GM19468 (cell line): ENCODE results near the gene SCUBE2.
"Not testable (repeated sequence)": the region's sequence is repeated elsewhere in the genome, so short reads cannot be mapped to it uniquely, and the experiment has no call there.

Source experiments
- ATAC-seq: cut with Tn5 transposase; IDR thresholded peaks from one replicate; pipeline ENCODE4 v1.9.1; 2021; ENCODE audit warnings: mild to moderate bottlenecking, moderate library complexity, moderate number of reproducible peaks; ENCODE audit not compliant: unreplicated experiment; ENCODE audit errors: extremely low read depth

Gene SCUBE2

DNA sequence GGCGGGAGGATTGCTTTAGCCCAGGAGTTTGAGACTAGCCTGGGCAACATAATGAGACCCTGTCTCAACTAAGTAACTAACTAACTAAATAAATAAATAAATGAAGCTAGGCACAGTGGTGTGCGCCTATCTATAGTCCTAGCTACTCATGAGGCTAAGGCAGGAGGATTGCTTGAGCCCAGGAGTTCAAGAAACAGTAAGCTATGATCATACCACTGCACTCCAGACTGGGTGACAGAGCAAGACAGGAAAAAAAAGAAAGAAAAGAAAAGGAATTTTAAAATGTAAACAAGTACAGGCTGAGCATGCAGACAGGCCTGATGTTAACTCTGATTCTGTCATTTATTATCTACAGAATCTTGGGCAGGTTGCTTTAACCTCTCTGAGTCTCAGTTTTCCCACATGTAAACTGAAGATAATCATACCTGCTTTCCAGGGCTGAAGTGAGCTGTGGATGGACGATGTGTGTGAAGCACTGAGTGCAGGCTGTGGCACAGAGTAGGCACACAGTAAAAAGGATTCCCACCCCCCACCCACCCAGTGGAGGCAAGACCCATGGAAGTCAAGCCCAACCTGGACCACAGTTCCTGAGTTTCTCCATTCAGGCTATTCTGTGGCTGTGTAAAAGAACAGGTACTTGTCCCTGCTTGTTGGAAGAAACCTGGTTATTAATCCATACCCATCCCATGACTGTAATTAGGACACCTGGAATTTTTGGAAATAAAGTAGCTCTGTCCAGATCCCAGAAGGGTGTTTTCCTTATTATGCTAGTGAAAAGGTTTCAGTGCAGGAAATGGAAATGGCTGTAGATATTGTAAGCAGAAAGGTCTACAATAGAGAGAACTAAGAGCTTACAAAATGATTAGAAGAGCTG, 18.7 kb upstream of the SCUBE2 start:
- no peak for ATAC-seq

DNA sequence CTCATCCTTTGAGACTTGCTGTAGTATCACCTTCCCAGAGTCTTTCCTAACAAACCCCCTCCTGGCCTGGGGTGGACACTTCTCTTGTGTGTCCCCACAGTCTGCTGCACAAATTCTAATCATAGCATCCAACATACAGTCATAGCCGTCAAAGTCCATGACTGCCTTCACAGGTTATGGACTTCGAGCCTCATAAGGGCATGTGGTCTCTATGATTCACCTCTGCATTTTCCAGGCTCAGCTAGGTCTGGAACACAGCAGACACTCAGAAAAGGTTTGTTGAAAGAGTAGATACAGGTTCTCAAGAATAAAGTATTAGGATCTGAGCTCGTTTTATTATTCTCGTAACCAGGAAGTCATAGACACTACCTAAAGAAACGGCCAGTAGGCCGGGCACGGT, 13.2 kb upstream of the SCUBE2 start:
- ATAC-seq, result no peak

DNA sequence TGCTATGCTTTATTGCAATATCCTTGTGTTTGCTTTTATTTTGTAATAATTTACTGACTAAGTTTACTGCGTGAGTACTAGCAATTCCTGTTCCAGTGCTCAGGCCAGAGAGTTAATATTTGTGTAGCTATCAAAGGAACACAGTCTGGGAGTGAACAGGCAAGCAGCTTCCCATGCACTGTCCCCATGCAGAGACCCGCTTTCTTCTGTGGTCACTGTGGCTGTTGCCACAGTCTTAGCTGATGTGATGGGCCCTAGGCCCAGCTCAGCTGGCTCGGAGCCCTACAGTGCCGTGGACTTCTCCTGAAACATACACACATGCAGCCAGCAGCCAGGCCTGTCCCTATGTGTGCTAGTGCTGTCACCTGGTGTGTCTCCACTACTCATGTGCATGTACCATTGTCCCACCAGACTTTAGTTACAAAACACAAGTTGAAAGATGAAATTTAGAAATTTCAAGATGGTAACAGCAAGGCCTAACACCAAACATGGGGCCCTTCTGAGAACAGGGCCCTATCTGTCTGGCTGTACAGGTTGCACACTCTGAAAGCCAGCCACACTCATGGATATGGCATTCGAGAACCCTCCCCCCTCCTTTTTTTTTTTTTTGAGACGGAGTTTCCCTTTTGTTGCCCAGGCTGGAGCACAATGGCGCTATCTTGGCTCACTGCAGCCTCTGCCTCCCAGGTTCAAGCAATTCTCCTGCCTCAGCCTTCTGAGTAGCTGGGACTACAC, 12.3 kb upstream of the SCUBE2 start:
- ATAC-seq, result no peak

DNA sequence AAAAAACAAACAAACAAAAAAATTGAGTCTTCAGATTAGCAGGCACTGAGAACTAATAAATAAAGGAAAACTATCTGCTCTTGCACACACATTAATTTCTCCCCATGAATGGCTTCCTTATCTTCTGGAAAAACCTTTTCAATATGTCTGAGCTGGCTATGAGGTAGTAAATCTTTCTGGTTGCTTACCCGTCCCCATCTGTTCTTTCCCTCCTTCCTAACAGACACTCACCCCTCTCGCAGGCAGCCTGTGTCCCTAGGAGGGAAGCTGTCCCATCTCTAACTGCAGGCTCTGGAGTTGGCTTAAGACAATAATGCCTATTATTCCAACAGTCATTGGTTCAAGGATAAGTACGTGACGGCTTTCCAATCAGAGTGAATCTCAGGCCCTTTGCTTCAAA, 8.2 kb upstream of the SCUBE2 start:
- ATAC-seq, result no peak

DNA sequence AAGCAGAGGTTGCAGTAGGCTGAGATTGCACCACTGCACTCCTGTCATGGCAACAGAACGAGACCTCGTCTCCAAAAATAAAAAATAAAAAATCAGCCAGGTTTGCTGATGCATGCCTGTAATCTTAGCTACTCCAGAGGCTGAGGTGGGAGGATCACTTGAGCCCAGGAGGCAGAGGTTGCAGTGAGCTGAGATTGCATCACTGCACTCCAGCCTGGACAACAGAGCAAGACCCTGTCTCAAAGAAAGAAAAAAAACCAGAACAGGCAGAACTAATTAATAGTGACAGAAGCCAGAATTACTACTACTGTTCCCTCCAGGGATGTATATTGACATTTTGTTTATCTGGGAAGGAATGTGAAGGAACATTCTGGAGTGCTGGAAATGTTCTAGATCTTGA, 7.1 kb upstream of the SCUBE2 start:
- ATAC-seq, result not testable (repeated sequence)

DNA sequence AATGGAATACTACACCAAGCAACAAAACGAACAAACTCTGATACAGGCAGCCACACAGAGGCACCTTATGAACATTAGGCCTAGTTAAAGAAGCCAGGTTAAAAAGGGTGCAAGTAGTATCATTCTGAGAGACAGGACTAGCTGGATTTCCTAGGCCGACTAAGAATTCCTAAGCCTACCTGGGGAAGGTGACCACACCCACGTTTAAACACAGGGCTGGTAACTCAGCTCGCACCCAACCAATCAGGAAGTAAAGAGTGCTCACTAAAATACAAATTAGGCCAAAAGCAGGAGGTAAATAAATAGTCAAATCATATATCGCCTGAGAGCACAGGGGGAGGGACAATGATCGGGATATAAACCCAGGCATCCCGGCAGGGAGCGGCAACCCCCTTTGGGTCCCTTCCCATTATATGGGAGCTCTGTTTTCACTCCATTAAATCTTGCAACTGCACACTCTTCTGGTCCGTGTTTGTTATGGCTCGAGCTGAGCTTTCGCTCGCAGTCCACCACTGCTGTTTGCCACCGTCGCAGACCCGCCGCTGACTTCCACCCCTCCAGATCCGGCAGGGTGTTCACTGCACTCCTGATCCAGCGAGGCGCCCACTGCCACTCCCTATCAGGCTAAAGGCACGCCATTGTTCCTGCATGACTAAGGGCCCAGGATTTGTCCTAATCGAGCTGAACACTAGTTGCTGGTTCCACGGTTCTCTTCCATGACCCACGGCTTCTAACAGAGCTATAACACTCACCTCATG, 6.0 kb upstream of the SCUBE2 start:
- ATAC-seq, result not testable (repeated sequence)

DNA sequence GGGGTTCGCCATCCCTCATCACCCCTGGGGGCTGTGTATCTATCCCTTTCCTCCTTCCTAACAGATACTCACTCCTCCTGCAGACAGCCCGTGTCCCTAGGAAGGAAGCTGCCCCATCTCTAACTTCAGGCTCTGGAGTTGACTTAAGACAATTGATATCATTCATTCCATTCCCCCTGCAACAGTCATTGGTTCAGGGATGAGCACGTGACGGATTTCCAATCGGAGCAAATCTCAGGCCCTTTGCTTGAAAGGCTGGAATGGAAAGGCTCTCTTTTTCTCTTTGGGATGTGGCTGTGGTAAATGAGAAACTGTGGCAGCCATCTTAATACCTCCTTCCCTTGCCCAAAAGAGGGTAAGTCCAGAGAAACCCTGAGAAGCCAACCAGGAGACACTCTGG, 5.0 kb upstream of the SCUBE2 start:
- no peak for ATAC-seq

DNA sequence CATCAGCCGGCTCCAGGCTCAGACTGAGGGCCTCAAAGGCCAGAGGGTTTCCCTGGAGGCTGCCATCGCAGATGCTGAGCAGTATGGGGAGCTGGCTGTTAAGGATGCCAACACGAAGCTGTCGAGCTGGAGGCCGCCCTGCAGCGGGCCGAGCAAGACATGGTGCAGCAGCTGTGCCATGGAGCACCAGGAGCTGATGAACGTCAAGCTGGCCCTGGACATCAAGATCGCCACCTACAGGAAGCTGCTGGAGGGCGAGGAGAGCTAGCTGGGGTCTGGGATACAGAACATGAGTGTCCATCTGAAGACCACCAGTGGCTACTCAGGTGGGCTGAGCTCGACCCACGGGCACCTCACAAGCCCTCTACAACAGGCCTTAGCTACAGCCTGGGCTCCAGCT, 4.0 kb upstream of the SCUBE2 start:
- ATAC-seq, result no peak

DNA sequence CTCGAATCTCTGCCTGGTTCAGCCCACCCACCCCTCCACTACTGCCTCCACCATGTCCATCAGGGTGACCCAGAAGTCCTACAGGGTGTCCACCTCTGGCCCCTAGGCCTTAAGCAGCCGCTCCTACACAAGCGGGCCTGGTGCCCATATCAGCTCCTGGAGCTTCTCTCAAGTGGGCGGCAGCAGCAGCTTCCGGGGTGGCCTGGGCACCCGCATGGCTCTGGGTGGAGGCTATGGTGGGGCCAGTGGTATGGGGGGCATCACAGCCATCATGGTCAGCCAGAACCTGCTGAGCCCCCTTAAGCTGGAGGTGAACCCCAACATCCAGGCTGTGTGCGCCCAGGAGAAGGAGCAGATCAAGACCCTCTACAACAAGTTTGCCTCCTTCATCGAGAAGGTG, 3.0 kb upstream of the SCUBE2 start:
- ATAC-seq, result no peak

DNA sequence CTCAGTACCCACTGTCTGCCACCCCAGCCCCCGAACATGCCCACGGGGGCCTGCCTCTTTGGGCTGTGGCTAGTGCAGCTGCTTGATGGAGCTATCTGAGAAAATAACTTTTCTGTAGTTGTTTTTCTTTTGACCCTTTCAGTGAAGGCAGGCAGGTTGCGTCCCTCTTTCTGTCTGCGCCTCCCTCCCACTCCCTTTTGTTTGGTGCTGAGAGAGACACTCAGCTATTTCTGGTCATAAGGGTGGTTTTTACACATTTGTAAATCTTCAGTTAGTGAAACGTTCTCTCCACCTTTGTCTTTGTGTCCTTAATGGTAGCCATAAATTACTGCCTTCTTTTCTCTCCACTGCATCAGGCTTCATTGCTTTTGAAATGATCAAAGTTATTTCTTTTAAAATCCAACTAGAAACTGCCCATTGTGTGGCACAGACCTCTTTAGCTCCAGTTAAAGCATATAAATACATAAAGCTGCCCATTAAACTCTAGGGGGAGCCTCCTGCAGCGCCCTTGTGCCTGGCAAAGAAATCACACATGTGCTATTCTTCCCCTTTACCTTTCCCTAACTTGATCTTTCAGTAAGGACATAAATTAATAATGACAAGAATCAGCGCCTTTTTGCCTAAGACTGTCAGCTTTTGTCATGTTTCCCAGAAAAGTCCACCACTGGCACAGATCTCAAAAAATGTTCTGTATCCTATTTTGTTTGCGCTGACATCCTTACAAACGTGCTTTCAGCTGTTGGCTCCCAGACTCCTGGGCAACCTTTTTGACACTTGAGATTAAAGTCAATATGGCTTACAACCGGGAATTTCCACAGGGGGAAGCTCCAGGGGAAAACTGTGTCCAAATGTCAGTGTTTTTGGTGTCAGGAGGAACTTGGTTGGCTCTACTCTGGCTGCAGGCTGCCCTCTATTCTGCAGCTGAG, 1.7 kb upstream of the SCUBE2 start:
- no peak for ATAC-seq

DNA sequence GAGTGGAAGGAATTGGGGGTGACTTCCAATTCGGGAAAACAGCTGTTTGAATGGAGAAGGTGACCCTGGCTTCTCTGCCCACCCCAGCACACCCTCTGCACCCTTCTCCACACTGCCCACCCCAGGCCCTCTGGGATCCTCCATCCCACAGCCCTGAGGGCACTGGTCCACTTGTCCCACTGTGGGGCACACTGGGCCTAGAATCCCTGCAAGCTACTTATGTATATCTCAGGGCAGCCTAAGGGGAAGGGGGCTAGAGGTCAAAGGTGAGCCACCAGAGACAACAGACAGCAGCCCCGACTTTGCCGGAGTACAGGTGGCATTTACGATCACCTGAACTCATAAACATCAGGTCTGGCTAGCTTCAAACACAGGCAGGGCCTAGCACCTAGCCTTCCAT, 673 bp upstream of the SCUBE2 start:
- no peak for ATAC-seq

DNA sequence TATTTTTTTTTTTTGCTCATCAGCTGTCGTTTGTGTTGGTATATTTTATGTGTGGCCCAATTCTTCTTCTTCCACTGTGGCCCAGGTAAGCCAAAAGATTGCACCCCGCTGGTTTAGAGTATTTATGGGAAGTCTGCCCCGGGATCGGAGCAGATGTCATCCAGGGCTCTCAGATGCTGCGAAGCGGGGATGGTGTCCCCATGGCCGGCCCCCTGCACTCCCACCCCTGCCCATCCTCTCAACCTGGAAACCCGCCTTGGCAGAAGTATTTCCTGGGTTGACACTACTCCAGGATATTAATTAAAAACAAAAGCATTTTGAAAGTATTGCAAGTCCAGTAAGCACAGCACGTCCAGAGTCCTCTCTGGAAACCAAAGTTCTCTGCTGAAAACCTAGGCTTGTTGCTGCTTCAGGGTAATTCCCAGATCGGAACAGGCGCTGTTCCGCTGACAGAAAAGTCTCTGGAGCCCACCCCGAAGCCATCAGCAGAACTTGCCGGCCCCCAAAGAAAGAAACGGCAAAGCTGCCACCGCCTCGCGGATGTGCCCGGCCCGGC, 833 bp downstream of the SCUBE2 start:
- ATAC-seq, result no peak

DNA sequence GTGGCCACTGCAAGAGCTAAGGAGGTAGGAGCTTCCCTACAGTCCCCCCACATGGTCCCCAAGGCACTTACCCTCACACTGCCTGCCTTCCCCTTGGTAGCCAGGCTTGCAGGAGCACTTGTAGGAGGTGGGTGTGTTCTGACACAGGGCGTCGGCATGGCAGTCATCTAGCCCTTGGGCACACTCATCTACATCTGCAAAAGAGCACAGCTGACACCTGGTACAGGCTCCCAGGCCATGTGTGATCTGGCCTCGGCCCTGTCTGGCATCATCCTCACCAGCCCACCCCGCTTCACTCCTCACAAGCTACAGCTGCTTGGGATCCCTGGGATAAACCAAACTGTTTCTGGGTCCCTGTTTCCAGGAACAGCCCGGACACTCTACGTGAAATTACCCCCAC, 1.8 kb downstream of the SCUBE2 start:
- no peak for ATAC-seq

DNA sequence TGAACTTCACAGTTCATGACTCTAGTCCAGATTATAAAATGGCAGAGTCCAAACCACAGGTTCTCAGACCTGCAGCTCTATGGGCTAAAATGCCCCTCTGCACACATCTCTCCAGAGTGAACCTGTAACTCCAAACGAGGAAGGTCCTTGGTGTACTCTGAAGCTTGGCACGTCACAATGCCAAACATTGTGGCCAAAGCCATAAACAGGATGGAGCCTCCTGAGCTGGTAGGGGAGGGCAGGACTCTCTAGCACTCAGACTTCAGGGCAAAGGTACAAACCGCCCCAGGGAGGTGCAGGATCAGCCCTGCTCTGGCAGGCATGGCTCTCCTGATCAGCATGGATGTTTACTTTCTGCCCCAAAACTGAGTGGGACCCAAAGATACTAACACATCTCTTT, 2.3 kb downstream of the SCUBE2 start:
- no peak for ATAC-seq

DNA sequence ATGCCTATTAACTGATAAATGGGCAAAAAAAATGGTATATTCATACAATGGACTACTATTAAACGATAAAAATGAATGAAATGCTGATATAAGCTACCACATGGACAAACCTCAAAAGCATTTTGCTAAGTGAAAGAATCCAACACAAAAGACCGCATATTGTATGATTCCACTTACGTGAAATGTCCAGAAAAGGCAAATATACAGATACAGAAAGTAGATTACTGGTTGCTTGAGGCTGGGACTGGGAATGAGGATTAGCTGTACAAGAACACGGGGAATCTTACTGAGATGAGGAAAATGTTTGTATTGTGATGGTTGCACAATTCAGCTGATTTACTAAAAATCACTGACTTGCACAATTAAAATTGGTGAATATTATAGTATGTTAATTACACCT, 8.8 kb downstream of the SCUBE2 start:
- ATAC-seq, result no peak

DNA sequence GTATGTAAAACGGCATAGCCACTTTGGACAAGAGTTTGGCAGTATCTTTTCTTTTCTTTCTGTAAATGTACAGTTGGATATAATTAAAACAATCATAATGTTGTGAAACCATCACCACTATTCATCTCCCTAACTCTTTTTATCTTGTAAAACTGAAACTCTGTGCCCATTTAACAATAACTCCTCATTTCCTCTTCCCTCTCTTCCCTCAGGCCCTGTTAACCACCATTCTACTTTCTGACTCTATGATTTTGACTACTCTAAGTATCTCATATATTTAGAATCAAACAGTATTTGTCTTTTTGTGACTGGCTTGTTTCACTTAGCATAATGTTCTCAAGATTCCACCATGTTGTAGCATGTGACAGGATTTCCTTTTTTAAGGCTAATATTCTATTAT, 10.2 kb downstream of the SCUBE2 start:
- ATAC-seq, result no peak

DNA sequence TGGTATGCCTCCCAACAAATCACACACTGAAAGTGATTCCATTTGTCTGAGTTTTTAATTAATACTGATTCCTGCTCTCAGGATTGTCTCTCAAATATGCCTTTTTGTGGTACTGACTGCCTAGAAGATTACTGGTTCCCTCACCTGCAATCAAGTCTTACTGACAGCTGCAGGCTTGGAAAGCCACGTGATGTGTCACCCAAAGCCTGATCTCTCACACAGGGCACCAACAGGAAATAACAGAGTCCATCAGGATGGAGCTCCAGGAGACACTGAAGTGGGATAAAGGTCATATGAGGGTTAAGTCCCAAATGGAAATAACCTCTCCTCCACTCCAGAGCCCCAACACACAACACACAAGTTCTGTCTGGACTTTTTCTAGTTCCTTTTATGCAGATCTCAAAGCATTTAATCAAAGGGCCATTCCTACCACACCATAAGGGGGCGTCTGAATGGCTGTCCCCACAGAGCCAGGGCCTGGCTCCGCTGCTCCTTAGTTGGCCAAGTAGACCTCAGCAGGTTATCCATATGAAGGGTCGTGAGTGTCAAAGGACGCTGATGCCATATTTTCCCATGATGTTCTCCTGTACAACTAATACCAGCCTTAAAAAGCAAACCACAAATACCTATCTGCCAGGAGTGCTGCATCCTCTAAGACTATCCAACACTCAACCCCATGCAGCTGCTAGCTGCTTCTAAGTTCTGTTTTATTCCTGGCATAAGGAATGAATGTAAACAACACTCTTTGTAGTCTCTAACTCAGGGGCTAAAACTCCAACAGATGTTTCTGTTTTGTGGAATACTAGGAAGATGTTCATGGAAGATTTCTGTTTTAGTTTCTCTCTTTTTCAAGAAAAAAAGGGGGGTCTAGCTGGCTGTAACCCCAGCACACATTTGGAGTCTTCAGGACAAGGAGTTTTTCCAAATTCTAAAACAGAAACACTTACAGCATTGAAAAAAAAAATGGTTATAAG, 13.0 kb downstream of the SCUBE2 start:
- no peak for ATAC-seq

DNA sequence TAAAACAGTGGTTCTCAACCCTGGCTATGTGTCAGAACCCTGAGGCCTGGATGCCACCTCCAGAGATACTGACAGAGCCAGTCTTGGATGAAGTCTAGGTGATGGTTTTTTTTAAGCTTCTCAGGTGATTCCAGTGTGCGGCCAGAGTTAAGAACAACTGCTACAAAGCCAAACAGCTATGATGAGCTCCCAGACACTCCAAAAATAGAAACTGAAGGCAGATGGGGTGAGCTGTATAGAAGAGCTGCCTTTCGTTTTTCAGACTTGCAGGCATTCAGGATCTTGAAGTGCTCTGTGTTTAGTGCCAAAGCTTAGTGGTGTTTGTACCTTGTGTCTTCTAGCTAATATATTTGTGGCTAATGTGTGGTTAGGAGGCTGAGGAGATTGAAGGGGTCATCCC, 14.2 kb downstream of the SCUBE2 start:
- ATAC-seq, result no peak

DNA sequence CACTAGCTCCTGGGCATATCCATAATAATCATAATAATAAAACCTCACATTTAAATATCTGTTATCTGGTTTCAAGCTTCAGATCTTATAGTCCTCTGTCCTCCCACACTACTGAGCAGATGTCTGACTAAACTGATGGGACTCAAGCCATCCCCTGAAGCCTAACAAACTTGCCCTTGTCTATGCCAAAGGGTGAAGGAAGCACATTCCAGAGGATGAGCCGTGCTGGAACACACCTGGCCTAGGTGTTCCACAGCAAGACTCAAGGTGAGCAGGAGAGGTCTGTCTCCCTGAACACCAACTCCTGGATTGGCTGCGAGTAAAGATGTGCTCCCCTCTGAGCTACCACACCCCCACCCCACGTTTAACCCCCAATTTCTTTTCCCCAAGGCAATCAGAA, 14.7 kb downstream of the SCUBE2 start:
- no peak for ATAC-seq
